ENCODE measurements around the gene CEP112.
"Not testable (repeated sequence)": the region's sequence is repeated elsewhere in the genome, so short reads cannot be mapped to it uniquely, and the experiment has no call there.

The CEP112 gene

GRCh38 chr17:65685110-65685509, 506.8 kb downstream of the CEP112 start:
- no peaks in the 10 kb centered on the region for H3K36me3 ChIP-seq (ENCODE audit: insufficient read depth)
- no peak overlapping the region for H3K4me3 ChIP-seq (IDR thresholded peaks at IDR 0.05; ENCODE audit: insufficient read depth, low read depth, low read length)
- TF ChIP-seq, protein P1, sequence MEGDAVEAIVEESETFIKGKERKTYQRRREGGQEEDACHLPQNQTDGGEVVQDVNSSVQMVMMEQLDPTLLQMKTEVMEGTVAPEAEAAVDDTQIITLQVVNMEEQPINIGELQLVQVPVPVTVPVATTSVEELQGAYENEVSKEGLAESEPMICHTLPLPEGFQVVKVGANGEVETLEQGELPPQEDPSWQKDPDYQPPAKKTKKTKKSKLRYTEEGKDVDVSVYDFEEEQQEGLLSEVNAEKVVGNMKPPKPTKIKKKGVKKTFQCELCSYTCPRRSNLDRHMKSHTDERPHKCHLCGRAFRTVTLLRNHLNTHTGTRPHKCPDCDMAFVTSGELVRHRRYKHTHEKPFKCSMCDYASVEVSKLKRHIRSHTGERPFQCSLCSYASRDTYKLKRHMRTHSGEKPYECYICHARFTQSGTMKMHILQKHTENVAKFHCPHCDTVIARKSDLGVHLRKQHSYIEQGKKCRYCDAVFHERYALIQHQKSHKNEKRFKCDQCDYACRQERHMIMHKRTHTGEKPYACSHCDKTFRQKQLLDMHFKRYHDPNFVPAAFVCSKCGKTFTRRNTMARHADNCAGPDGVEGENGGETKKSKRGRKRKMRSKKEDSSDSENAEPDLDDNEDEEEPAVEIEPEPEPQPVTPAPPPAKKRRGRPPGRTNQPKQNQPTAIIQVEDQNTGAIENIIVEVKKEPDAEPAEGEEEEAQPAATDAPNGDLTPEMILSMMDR (conservative IDR thresholded peaks at IDR 0.05; ENCODE audit: low read depth, low read length): no peak
- no peaks in the 10 kb centered on the region for H3K79me2 ChIP-seq (ENCODE audit: insufficient read depth, low read depth)
- H3K9ac ChIP-seq: no peak overlapping the region
- no peak overlapping the region for H3K27ac ChIP-seq
- no peak overlapping the region for H3K4me2 ChIP-seq
- no peaks in the 10 kb centered on the region for H3K4me1 ChIP-seq (ENCODE audit: low read depth, poor library complexity, severe bottlenecking)
- no peaks in the 10 kb centered on the region for H4K20me1 ChIP-seq (ENCODE audit: insufficient read depth)
- H2AFZ ChIP-seq (ENCODE audit: low read depth): no peak overlapping the region
- no peaks in the 10 kb centered on the region for H3K27me3 ChIP-seq (ENCODE audit: insufficient read depth, low read depth)

- Histone ChIP-seq H4K20me1 (ENCODE audit: insufficient read depth) (no peaks in the 10 kb centered on the region), H3K36me3 (ENCODE audit: insufficient read depth) (no peaks in the 10 kb centered on the region), H3K4me2 (no peak overlapping the region), H3K27ac (no peak overlapping the region), H3K4me3 (IDR thresholded peaks at IDR 0.05; ENCODE audit: insufficient read depth, low read depth, low read length) (no peak overlapping the region), H3K9ac (no peak overlapping the region), H2AFZ (ENCODE audit: low read depth) (no peak overlapping the region), H3K79me2 (ENCODE audit: insufficient read depth, low read depth) (no peaks in the 10 kb centered on the region), H3K27me3 (ENCODE audit: insufficient read depth, low read depth) (no peaks in the 10 kb centered on the region), H3K4me1 (ENCODE audit: low read depth, poor library complexity, severe bottlenecking) (no peaks in the 10 kb centered on the region)
- TF ChIP-seq, protein P1 (conservative IDR thresholded peaks at IDR 0.05; ENCODE audit: low read depth, low read length): no peak
These were observed 507.3 kb downstream of the CEP112 start for GRCh38 chr17:65684631-65685030.

- Histone ChIP-seq H3K27me3 (ENCODE audit: insufficient read depth, low read depth) (no peaks in the 10 kb centered on the region), H2AFZ (ENCODE audit: low read depth) (no peak overlapping the region), H3K36me3 (ENCODE audit: insufficient read depth) (no peaks in the 10 kb centered on the region), H3K79me2 (ENCODE audit: insufficient read depth, low read depth) (no peaks in the 10 kb centered on the region), H3K4me2 (no peak overlapping the region), H3K9ac (no peak overlapping the region), H3K4me1 (ENCODE audit: low read depth, poor library complexity, severe bottlenecking) (no peaks in the 10 kb centered on the region), H4K20me1 (ENCODE audit: insufficient read depth) (no peaks in the 10 kb centered on the region), H3K4me3 (IDR thresholded peaks at IDR 0.05; ENCODE audit: insufficient read depth, low read depth, low read length) (no peak overlapping the region), H3K27ac (no peak overlapping the region)
- TF ChIP-seq, protein P1 (conservative IDR thresholded peaks at IDR 0.05; ENCODE audit: low read depth, low read length): no peak
These were observed 508.5 kb downstream of the CEP112 start for GRCh38 chr17:65683428-65683827.

GRCh38 chr17:65681763-65682162, 510.2 kb downstream of the CEP112 start:
- H3K36me3 ChIP-seq (ENCODE audit: insufficient read depth); H3K9ac ChIP-seq; H3K4me1 ChIP-seq (ENCODE audit: low read depth, poor library complexity, severe bottlenecking); H4K20me1 ChIP-seq (ENCODE audit: insufficient read depth); H3K79me2 ChIP-seq (ENCODE audit: insufficient read depth, low read depth); H3K4me2 ChIP-seq; H3K27ac ChIP-seq; H3K4me3 ChIP-seq (IDR thresholded peaks at IDR 0.05; ENCODE audit: insufficient read depth, low read depth, low read length); H2AFZ ChIP-seq (ENCODE audit: low read depth); H3K27me3 ChIP-seq (ENCODE audit: insufficient read depth, low read depth): not testable (repeated sequence)

DNA sequence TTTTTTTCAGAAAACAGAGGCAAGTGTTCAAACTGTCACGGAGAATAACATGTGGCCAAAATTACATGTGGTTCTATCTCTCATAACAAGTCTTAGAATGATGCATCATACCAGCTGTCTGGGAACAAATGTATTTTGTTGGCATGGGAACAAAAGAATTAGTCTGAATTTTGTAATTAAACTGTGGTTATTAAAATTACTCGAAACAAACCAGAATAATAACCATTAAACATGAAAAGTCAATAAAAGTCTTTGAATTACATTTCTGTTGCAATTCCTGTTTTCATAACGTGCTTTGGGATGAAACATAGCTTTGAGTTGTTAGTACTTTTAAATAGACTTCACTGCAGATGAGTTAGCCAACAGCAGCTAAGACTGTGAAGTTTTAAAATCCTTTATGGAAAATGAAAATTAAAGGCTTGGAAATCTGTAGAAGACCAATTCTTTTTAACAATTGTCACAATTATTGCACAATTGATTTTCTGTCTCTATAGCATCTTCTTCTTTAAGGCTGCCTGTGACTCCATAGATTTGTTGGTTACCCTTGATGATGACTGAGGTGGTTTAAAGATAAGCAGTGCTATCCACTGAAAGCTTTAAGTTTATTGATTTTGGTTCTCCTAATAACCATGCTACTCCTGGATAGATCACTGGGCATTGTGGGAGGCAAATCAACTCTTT, 512.6 kb downstream of the CEP112 start:
- Histone ChIP-seq H3K27me3 (ENCODE audit: insufficient read depth, low read depth) (no peaks in the 10 kb centered on the region), H4K20me1 (ENCODE audit: insufficient read depth) (no peaks in the 10 kb centered on the region), H3K9ac (no peak overlapping the region), H3K4me1 (ENCODE audit: low read depth, poor library complexity, severe bottlenecking) (no peaks in the 10 kb centered on the region), H3K27ac (no peak overlapping the region), H3K4me2 (no peak overlapping the region), H2AFZ (ENCODE audit: low read depth) (no peak overlapping the region), H3K79me2 (ENCODE audit: insufficient read depth, low read depth) (no peaks in the 10 kb centered on the region), H3K36me3 (ENCODE audit: insufficient read depth) (no peaks in the 10 kb centered on the region), H3K4me3 (IDR thresholded peaks at IDR 0.05; ENCODE audit: insufficient read depth, low read depth, low read length) (no peak overlapping the region)
- TF ChIP-seq, protein P1 (conservative IDR thresholded peaks at IDR 0.05; ENCODE audit: low read depth, low read length): no peak
